Measurements from ENCODE around the gene TAF15. TPM values are rescaled to one million over a fixed set of nuclear protein-coding genes. Genes with fewer than 3 reads are reported as not detected.

The TAF15 gene
- total RNA-seq, 1 donor from 2014 or later: 48.1 TPM

- DNase-seq (ENCODE audit: low spot score in 2 of 2) (no peak), FAIRE-seq (no peak)
Measured at GRCh38 chr17:35866341-35866950, 57.2 kb downstream of the TAF15 start.

GRCh38 chr17:35867574-35867973 lies 58.3 kb downstream of the TAF15 start:
- DNase-seq (ENCODE audit: low spot score in 2 of 2) (no peak), FAIRE-seq (no peak)

- no peak for DNase-seq (ENCODE audit: low spot score in 2 of 2)
- no peak for FAIRE-seq
Measured at GRCh38 chr17:35868737-35869136, 59.5 kb downstream of the TAF15 start, which contains the start of gene HEATR9. HEATR9 (minus strand) TSS chr17:35868891; CDS start chr17:35868742, 149 bp downstream.

GRCh38 chr17:35870906-35871819 lies 61.9 kb downstream of the TAF15 start:
- no peak for DNase-seq (ENCODE audit: low spot score in 2 of 2)
- no peak for FAIRE-seq

- DNase-seq (ENCODE audit: low spot score in 2 of 2) (no peak), FAIRE-seq (no peak)
Measured at GRCh38 chr17:35872196-35872980, 63.1 kb downstream of the TAF15 start.

- DNase-seq (ENCODE audit: low spot score in 2 of 2) (no peak), FAIRE-seq (no peak)
Measured at GRCh38 chr17:35875072-35875799, 66.0 kb downstream of the TAF15 start.

- no peak for FAIRE-seq
Measured at GRCh38 chr17:35875800-35876139, 66.5 kb downstream of the TAF15 start.

GRCh38 chr17:35876534-35876933 lies 67.2 kb downstream of the TAF15 start:
- no peak for FAIRE-seq
- DNase-seq (ENCODE audit: low spot score in 2 of 2): no peak

More at GRCh38 chr17:35875800-35876139, 66.5 kb downstream of the TAF15 start:
- no peak for DNase-seq (ENCODE audit: low spot score in 2 of 2)

GRCh38 chr17:35877345-35878029 lies 68.2 kb downstream of the TAF15 start:
- DNase-seq (ENCODE audit: low spot score in 2 of 2): no peak
- FAIRE-seq: no peak

- DNase-seq (ENCODE audit: low spot score in 2 of 2) (no peak), FAIRE-seq (no peak)
Measured at GRCh38 chr17:35878361-35878760, 69.1 kb downstream of the TAF15 start.

- no peak for FAIRE-seq
- no peak for DNase-seq (ENCODE audit: low spot score in 2 of 2)
Measured at GRCh38 chr17:35879773-35880654, 70.7 kb downstream of the TAF15 start, which contains the start of gene CCL5. CCL5 (minus strand) TSS chr17:35880360.

- FAIRE-seq (no peak), DNase-seq (ENCODE audit: low spot score in 2 of 2) (no peak)
Measured at GRCh38 chr17:35889241-35889640, 80.0 kb downstream of the TAF15 start.

- FAIRE-seq (no peak), DNase-seq (ENCODE audit: low spot score in 2 of 2) (peak in 1 of 2 donors; percentile 20)
Measured at GRCh38 chr17:35889818-35890773, 80.8 kb downstream of the TAF15 start.

GRCh38 chr17:35890774-35891155 lies 81.5 kb downstream of the TAF15 start:
- DNase-seq (ENCODE audit: low spot score in 2 of 2) (no peak), FAIRE-seq (no peak)

GRCh38 chr17:35891269-35891668 lies 82.0 kb downstream of the TAF15 start:
- DNase-seq (ENCODE audit: low spot score in 2 of 2) (no peak), FAIRE-seq (no peak)

GRCh38 chr17:35892091-35893035 lies 83.1 kb downstream of the TAF15 start:
- FAIRE-seq (no peak), DNase-seq (ENCODE audit: low spot score in 2 of 2) (no peak)
